ENCODE results near the gene ZNHIT2.

The ZNHIT2 gene

GRCh38 chr11:65118097-65118837, 766 bp upstream of the ZNHIT2 start:
- peaks cover 20% of the 10 kb centered on the region for H3K36me3 ChIP-seq (ENCODE audit: control insufficient read depth, insufficient read depth, low read length)
- no peak overlapping the region for H3K4me3 ChIP-seq (replicated peaks; ENCODE audit: low read depth, low read length)
- no peaks in the 10 kb centered on the region for H3K27me3 ChIP-seq (replicated peaks; ENCODE audit: control insufficient read depth, insufficient read depth, low read length)
- DNase-seq (ENCODE audit: extremely low read depth, insufficient read length): no peak
- no peak for TF ChIP-seq CTCF (IDR thresholded peaks at IDR 0.05; ENCODE audit: insufficient read depth, low read length, poor library complexity, severe bottlenecking)

- Histone ChIP-seq H3K36me3 (ENCODE audit: control insufficient read depth, insufficient read depth, low read length) (peaks cover 20% of the 10 kb centered on the region), H3K27me3 (replicated peaks; ENCODE audit: control insufficient read depth, insufficient read depth, low read length) (no peaks in the 10 kb centered on the region), H3K4me3 (replicated peaks; ENCODE audit: low read depth, low read length) (peak overlapping the region; percentile 82)
- no peak for TF ChIP-seq CTCF (IDR thresholded peaks at IDR 0.05; ENCODE audit: insufficient read depth, low read length, poor library complexity, severe bottlenecking)
- peak; percentile 67 for DNase-seq (ENCODE audit: extremely low read depth, insufficient read length)
Measured at GRCh38 chr11:65116370-65117205, 913 bp downstream of the ZNHIT2 start.

GRCh38 chr11:65115361-65116082, 2.0 kb downstream of the ZNHIT2 start:
- no peak for DNase-seq (ENCODE audit: extremely low read depth, insufficient read length)
- Histone ChIP-seq H3K4me3 (replicated peaks; ENCODE audit: low read depth, low read length) (no peak overlapping the region), H3K27me3 (replicated peaks; ENCODE audit: control insufficient read depth, insufficient read depth, low read length) (no peaks in the 10 kb centered on the region), H3K36me3 (ENCODE audit: control insufficient read depth, insufficient read depth, low read length) (peaks cover 20% of the 10 kb centered on the region)
- TF ChIP-seq CTCF (IDR thresholded peaks at IDR 0.05; ENCODE audit: insufficient read depth, low read length, poor library complexity, severe bottlenecking): no peak

GRCh38 chr11:65114538-65115171, 2.8 kb downstream of the ZNHIT2 start:
- TF ChIP-seq CTCF (IDR thresholded peaks at IDR 0.05; ENCODE audit: insufficient read depth, low read length, poor library complexity, severe bottlenecking): no peak
- Histone ChIP-seq H3K27me3 (replicated peaks; ENCODE audit: control insufficient read depth, insufficient read depth, low read length) (no peaks in the 10 kb centered on the region), H3K4me3 (replicated peaks; ENCODE audit: low read depth, low read length) (no peak overlapping the region), H3K36me3 (ENCODE audit: control insufficient read depth, insufficient read depth, low read length) (peaks cover 15% of the 10 kb centered on the region)
- DNase-seq (ENCODE audit: extremely low read depth, insufficient read length): no peak

GRCh38 chr11:65113839-65114238, 3.7 kb downstream of the ZNHIT2 start:
- Histone ChIP-seq H3K27me3 (replicated peaks; ENCODE audit: control insufficient read depth, insufficient read depth, low read length) (no peaks in the 10 kb centered on the region), H3K4me3 (replicated peaks; ENCODE audit: low read depth, low read length) (no peak overlapping the region), H3K36me3 (ENCODE audit: control insufficient read depth, insufficient read depth, low read length) (peaks cover 16% of the 10 kb centered on the region)
- DNase-seq (ENCODE audit: extremely low read depth, insufficient read length): no peak
- no peak for TF ChIP-seq CTCF (IDR thresholded peaks at IDR 0.05; ENCODE audit: insufficient read depth, low read length, poor library complexity, severe bottlenecking)
